ENCODE data around the gene PDE4C.
"Not testable (repeated sequence)": the region's sequence is repeated elsewhere in the genome, so short reads cannot be mapped to it uniquely, and the experiment has no call there.

PDE4C gene

DNA sequence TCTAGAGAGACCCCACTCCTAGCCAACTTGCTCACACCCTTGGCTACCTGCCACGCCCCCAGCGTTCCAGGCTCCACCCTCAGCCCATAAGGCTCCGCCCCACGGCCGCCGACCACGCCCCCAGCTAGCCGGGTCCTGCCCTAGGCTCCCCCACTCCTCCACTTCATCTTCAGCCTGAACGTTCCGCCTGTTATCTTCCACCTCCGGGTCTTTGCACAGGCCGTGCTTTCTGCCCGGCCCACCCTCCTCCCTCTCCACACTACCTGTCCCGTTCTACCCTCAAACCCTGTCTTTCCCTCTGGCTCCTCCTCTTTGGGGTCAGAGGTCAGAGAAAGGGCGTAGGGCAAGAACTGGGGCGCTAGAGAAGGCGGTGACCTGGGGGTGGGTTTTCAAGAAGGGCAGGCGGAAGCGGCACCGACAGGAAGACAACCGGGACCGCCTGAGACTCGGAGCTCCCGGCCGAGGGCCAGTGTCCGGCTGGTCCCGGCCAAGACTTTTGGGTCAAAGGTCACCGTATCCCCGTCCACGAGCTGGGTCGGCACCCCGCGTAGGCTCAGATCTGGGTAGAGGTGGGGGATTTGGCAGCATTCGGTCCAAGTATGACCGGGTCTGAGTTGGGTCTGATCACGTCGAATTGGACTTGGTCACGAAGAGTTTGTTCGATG lies 2.2 kb downstream of the PDE4C start:
- no peak for DNase-seq (ENCODE audit: low read depth in 2 of 2)

DNA sequence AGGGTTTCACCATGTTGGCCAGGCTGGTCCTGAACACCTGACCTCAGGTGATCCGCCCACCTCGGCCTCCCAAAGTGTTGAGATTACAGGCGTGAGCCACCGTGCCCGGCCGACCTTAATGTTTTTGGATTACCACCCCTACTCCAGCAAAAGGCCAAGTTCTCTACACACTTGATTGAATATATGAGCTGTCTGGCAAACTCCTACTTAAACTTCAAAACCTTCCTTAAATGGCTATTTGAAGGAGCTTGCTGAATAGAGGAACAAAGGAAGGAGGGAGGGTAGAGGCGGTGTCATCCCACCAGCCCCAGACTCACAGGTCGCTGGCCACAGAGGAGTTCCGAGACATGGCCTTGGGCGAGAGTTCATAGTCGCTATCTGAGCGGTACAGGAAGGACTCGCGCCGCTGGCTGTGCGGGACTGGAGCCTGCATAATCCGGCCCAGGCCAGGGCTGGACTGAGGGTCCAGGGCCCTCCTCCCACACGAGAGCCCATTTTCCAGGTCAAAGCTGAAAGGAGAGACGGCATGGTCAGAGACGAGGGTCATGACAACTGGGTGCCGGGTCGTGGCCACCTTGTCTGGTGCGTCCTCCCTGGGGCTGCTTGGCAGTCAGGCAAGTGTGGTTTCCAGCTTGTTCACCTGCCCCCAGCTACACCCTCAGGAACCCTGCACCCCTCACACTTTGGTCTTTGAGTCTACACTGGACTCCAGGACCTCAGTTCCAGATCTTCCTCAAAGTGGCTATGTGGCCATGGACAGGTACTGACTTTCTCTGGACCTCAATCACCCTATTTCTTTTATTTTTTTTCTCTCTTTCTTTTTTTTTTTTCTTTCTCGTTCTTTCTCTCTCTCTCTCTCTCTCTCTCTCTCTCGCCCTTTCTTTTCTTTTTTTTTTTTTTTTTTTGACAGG lies 4.2 kb downstream of the PDE4C start:
- DNase-seq (ENCODE audit: low read depth in 2 of 2) = no peak

DNA sequence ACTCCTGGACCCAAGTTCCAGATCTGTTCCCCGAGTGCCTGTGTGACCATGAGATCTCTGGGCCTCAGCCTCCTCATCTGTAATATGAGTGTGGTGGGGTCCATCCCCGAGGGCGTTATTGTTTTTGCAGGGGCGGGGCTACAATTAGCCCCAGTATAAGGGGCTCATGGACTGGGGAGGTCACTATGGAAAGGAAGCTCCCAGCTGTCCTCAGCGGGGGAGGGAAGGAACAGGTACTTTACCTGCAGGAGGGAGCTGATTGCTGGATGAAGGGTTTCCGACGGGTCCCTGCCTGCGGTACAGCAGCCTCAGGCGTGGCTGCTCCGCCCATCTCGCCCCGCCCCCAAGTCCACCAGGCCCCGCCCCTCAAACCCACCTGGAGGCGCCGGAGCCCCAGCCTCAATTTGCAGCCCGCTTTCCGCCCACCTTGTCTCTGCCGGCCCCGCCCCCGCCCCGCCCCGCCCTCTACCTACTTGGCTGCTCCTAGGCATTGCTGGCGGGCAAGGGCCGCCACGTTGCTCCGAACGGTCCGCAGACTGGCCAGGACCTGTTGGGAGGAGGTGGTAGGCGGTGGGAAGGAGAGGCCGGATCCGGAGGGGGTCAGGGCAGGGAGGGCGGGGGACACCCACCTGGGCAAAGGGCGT lies 5.5 kb downstream of the PDE4C start:
- DNase-seq (ENCODE audit: low read depth in 2 of 2) = no peak

DNA sequence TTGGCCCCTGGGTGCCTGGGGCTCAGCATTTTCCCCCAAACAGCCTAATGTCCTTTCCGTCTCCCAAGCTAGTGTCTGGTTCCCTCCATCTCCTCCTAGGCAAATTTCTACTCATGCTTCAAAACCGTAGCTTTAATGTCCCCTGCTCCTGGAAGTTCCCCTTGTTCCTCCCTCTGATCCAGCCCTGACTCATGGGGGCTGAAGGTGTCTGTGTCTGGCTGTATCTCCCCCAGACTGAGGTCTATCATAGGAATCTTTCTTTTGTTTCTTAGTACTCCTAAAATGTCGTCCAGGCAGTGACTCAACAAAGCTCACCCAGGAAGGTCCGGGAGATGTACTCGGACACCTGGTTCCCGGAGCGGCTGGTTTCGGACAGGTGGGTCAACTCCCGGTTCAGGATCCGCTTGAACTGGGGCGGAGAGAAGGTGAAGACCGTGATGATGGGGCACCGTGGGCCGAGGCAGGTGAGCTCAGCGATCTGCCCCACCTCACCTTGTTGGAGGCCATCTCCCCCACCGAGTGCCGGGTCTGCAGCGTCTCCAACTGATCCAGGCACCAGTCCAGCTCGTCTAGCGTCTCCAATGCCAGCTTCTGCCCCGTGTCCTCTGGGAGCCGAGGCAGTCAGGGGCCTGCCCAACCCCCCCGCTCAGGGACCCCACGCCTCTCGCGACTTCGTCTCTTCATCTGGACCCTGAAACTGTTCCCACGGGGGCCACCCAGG lies 6.2 kb downstream of the PDE4C start:
- no peak for DNase-seq (ENCODE audit: low read depth in 2 of 2)

DNA sequence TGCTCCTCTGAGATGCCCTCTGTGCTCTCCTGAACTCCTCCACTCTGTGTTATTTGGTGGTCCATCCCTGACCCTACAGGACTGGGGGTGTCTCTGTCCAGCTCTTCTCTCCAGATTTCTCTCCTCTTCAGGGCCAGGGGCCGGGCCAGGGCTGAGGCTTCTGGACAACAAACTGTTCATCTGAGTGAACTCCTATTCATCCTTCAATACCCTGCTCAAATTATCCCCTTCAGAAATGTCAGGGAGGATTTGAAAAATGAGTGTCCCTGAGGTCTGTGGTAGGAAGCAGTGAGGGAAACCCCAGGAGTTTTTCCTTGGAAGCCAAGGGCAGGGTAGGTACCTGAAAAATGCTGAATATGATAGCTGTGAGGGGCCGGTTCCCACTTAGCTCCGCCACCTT lies 7.6 kb downstream of the PDE4C start:
- no peak for DNase-seq (ENCODE audit: low read depth in 2 of 2)

DNA sequence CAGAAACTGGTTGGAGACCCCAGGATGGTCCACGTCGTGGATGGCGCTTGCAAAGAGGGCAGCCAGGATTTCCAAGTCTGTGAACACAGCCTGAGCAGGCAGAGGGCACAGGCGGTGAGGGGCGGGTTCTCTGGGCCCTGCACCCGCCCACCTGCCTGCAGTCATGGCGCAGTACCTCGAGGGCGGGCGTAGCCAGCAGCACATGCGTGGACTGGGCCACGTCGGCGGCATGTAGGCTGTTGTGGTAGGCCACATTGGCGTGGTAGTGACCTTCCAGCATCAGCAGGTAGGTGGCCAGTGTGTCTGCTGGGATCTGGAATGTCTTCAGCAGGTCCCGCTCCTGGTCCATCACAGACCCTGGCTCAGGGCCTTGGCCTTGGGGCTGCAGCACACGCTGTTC lies 8.1 kb downstream of the PDE4C start:
- DNase-seq (ENCODE audit: low read depth in 2 of 2) = no peak

DNA sequence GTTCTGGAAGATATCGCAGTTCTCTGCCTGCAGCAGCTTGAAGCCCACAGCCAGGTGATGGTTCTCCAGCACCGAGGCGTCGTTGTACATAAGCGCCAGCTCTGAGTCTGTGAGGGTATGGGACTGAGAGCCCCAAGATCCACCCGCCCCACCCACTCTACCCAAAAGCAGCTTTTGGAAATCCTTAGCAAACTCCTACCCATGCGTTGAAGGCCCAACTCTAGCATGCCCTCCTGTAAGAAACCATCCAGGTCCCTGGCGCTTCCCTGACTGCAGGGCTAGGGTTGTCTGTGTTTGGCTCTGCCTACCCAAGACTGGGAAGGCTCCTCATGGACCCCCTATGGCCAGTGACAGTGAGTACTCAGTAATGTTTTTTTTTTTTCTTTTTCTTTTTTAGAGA lies 9.4 kb downstream of the PDE4C start:
- no peak for DNase-seq (ENCODE audit: low read depth in 2 of 2)

DNA sequence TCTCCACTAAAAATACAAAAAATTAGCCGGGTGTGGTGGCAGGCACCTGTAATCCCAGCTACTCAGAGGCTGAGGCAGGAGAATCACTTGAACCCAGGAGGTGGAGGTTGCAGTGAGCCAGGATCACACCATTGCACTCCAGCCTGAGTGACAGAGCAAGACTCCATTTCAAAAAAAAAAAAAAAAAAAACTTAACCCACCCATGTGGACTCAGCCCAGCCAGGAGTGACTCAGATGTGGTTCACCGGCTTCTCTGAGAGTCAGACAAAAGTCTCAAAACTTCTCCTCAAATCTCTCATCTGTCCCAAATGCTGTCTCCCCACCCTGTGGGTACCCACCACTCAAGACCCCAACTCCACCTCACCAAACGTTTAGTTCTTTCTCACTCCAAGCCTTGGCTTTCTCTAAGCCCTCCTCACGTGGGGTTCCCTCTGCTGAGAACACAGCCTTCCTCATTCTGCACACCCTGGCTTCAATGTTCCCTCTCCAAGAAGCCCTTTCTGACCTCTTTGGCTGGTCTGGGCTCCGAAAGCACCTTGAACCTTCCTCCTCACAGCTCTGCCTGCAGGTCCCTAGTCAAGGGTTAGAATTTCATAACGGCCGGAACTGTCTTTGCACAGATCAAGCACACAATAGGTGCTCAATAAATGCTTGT lies 11.3 kb downstream of the PDE4C start:
- DNase-seq (ENCODE audit: low read depth in 2 of 2) = no peak

DNA sequence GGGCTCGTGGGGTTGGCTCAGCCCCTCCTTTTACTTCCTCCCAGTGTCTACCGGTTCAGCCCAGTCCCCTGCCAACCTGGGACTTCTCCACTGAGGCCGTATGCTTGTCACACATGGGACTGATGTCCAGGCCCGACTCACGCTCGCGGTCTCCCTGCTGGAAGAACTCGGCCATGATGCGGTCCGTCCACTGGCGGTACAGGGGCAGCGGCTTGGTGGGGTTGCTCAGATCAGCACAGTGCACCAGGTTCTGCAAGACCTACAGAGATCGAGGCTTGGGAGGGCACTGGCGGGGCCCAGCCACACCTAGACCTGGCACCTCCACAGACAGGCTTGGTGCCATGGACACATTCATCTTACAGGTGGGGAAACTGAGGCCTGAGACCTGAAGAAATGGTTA lies 14.6 kb downstream of the PDE4C start:
- DNase-seq (ENCODE audit: low read depth in 2 of 2) = no peak

DNA sequence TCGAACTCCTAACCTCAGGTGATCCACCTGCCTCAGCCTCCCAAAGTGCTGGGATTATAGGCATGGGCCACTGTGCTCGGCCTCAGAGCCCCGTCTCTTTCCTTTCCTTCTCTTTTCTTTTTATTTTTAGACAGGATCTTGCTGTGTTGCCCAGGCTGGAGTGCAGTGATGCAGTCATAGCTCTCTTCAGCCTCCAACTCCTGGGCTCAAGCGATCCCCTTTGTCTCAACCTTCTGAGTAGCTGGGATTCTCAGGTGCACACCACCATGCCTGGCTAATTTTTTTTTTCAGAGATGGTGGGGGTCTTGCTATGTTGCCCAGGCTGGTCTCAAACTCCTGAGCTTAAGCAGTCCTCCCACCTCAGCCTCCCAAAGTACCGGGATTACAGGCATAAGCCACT lies 16.3 kb downstream of the PDE4C start:
- DNase-seq (ENCODE audit: low read depth in 2 of 2) = not testable (repeated sequence)

DNA sequence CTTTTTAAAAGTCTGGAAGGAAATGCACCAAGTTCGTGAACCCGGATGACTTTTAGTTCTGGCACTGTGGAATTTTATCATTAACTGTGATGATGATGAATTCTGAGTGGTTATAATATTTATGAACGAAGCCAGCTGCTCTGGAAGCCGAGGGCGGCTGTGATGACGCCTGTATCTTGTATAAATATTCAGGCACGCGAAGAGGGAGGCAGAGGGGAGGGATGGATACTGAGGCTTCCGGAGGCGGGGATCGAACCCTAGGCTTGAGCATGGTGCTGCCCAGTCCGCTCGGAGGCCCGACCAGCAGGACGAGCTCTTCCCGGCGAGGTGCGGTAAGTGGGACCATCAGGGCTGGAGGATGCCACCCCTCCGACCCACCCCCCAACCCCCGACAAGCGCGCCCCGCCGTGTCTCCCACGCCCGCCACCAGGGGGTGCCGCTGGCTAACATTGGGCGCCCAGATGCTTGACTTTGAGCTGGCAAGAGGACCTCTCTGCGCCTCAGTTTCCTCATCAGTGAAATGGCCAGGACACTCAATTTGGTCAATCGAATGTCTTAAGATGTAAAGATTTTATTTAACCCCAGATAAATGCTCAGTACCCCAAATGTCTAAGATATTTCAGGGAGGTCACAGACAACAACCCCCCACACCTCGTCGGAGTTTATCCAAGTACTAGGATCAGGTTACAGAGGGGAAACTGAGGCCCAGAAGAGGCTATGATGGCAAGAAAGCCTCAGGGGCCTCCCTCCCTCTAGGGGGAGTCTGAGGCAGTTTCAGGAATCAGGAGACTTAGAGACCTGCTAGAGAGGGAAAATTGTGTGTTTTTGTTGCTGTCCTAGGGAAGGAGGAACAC lies 17.9 kb downstream of the PDE4C start:
- no peak for DNase-seq (ENCODE audit: low read depth in 2 of 2)

DNA sequence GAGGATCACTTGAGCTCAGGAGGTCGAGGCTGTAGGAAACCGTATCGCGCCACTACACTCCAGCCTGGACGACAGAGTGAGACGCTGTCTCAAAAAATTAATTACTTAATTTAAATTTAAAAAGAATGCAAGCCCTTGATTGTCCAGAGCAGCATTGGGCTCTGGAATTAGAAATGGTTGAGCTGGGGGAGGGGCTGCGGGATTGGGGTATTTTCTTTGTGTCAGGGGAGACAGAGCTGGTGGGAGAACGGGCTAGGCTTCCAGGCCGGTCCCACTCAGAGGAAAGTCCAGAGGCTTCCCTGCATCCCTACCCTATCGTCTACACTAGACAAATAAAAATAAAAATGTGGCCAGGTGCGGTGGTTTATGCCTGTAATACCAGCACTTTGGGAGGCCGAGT lies 20.2 kb downstream of the PDE4C start:
- DNase-seq (ENCODE audit: low read depth in 2 of 2) = no peak

DNA sequence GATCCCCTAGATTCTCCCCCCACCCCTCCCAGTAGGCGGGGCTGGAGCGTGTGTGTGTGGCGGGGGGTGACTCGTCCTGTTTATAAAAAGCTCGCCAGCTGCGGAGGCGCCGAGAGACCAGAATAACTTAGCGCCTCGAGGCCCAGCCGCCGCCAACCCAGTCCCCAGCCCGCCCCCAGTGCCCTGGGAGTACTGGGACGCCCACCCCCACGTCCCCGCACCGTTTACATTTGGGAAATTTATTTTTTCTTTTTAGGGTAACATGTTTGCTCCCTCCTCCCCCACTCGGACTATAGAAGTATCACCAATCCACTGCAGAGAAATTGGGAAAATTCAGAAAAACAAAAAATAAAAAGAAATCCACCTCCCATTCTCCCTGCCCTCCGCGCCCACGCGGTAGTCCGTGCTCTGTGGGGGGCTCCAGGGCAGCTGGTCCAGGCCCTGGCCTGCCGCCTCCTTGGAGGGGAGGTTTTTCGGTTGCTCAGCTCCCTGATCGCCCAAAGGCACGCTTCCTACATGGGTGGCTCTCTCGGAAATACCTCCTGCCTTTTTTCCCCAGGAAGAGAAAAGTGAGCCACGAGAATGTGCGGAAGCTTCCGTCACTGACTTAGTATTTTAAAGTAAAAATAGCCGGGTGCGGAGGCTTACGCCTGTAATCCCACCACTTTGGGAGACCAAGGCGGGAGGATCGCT lies 20.9 kb downstream of the PDE4C start:
- peak in 1 of 2 donors; percentile 24 for DNase-seq (ENCODE audit: low read depth in 2 of 2)

DNA sequence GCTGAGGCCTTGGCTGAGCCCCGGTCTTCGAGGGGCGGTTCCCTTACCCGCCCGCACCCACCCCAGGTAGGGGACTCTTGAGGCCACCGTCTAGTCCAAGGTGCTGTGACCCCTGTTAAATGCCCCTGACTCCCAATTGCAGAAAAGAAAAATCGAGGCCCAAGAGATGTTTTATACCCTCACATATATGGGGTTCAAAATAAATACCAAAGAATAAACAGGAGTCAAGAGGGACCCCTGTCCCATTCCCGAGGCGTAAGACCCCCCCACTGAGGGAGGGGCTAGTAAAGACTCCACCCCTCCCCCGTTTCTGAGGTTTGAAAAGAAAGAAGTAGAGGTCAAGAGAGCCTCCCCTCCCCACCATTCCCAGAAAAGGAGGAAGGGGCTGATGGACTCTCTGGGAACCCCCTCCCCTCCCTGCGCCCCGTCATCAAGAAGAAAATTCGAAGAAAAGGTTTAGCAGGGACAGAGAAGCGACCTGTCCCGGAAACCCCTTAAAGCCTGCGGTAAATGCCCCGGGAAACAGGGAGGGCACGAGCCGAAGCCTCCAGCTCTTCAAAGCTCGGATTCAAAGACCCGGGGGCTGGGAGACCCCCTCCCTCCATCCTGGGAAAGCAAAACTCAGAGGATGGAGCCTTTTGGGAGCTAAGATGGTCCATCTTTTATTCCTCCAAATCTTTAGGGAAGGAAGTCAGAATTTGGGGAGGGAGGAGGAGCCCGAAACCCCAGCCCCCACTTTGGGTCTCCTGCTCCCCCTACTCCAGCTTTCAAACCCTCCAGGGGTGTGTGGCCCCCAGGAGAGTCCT lies 21.6 kb downstream of the PDE4C start:
- DNase-seq (ENCODE audit: low read depth in 2 of 2) = no peak

DNA sequence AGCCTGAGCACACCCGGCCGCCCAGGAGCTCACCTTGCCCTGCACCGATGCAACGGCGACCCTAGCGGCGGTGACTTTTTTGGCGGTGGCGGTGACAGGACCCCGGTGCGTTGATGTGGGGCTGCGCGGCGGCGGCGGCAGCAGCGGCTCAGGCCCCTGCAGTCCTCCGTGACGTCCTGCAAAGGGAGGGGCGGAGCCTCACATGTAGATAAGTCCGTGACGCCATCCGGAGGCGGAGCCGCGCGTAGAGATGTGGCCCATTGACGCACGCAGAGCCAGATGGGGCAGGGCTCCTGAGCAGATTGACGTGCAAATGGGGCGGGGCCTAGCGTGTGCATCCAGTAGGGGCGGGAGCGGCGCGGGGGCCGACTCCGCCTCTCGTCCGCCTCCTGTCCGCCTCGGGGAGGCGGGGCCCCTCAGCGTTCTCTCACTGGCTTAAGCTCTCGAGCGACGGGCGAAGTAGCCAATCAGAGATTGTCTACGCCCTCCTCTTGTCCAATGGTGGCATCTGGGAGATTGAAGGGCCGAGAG lies 22.3 kb downstream of the PDE4C start, which contains the start of gene RAB3A:
RAB3A (minus strand) TSS at position 180 of the 531 bp plus-strand sequence. CDS start 1,302 bp downstream, outside the sequence.
- DNase-seq (ENCODE audit: low read depth in 2 of 2) = peak; percentile 98 to 100

DNA sequence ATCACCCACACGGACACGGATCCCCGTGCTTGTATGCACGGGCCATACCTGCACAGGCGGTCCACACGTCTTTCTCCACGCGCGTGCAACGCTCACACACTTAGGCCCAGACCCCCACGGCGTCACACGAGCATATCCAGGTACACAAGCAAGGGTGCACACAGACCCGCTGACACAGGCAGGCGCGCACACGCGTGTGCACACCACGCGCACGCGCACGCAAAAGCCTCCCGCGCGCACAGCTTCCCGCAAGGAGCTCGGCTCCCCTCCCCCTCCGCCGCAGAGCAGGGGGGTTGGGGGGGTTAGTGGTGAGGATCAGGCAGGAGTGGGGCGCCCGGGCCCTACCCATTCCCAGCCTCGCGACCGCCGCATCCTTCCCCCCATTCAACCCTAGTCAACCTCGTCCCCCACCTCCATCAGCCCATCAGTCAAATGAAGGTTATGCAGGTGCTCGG lies 22.8 kb downstream of the PDE4C start:
- DNase-seq (ENCODE audit: low read depth in 2 of 2) = no peak

DNA sequence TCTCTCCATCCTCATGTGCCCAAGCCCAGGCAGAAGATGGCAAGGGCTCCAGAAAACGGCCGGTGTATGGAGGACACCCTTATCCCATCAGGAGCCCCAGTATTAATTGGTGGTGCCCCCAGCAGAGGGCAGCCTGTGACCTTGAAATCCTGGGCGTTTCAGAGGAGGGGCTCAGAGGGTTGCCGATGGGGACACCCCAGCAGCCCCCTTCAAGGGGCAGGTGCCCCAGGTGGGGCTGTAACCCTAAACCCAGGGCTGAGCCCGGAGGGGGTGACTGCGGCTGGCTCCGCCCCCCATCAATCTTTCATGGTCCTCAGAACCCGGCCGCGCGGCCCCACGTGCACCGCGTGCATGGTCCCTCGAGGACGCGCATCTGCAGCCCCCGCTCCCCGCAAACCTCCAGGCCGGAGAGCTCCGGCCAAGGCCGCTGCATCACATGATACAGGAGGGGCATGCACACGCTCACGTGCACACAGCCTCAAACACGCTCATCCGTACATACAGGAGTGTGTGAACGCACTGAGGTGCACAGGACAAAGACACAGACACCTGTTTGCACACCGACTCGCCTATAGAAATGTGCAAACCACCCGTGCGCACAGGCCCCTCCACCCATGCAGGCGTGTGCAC lies 23.3 kb downstream of the PDE4C start:
- no peak for DNase-seq (ENCODE audit: low read depth in 2 of 2)

DNA sequence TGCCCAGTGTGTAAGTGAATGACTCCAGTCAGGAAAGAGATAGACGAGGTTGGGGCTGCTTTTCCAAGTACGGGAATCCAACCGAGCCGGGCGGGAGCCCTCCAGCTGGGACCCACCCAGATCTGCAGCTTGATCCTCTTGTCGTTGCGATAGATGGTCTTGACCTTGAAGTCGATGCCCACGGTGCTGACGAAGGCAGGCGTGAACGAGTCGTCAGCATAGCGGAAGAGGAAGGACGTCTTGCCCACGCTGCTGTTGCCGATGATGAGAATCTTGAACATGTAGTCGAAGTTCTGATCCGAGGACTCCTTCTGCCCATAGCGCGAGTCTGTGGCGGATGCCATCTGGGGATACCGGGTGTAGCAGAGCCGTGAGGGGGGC lies 23.9 kb downstream of the PDE4C start:
- DNase-seq (ENCODE audit: low read depth in 2 of 2) = no peak

Measured in activated CD8-positive, alpha-beta memory T cell treated with anti-CD3 and anti-CD28 coated beads for 4 hours (primary cell).